ENCODE data around the gene ASB10. TPM values are rescaled to one million over a fixed set of nuclear protein-coding genes. Genes with fewer than 3 reads are reported as not detected.

Gene ASB10
- polyA plus RNA-seq, 2 of the 4 experiments (the other 2 are of a cell fraction), result not detected

DNA sequence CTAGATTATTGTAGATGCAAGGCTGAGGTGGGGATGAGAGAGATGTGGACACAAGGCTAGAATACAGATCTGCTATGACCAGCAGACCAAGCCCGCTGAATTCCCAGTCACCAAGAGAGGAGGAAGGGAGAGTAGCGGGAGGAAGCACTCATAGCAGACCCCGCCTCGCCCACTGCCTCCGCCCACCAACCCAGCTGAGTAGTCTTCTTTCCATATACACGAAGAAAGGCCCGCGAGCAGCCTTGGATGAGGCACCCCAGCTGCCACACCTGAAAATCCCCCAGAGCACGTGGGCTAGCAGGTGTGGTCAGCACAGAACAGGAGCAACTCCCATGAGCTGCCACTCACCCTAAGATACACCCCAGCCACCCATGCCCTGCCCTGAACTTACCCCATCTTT is 31.1 kb upstream of the ASB10 start:
- Histone ChIP-seq H3K9me3 (no peaks in the 10 kb centered on the region), H3K4me1 (no peaks in the 10 kb centered on the region), H3K27ac (no peak overlapping the region), H3K4me2 (no peak overlapping the region), H3K4me3 (no peak overlapping the region)
- DNase-seq (ENCODE audit: low read depth in 1 of 2, low spot score in 1 of 2), result no peak
- 94% methylated on average over 9 of the region's 9 CpGs for WGBS (ENCODE audit: missing lambda C conversion rate)
- no peak for ATAC-seq
- no peak for FAIRE-seq
- TF ChIP-seq BHLHE40 (IDR thresholded peaks at IDR 0.05; ENCODE audit: low read depth, low read length) (no peak), CEBPB (IDR thresholded peaks at IDR 0.05) (no peak), CBX8 (IDR thresholded peaks at IDR 0.05) (no peak), SMC3 (IDR thresholded peaks at IDR 0.05) (no peak), EP300 (IDR thresholded peaks at IDR 0.05) (no peak), CBX2 (IDR thresholded peaks at IDR 0.05; ENCODE audit: borderline replicate concordance, low read depth) (no peak), MAFK (IDR thresholded peaks at IDR 0.05; ENCODE audit: partially characterized antibody) (no peak), PHF8 (IDR thresholded peaks at IDR 0.05; ENCODE audit: borderline replicate concordance, low read depth) (no peak), GATA3 (IDR thresholded peaks at IDR 0.05; ENCODE audit: borderline replicate concordance) (no peak), HEYL (CRISPR knock-in tag; IDR thresholded peaks at IDR 0.05) (no peak), ZFP36 (IDR thresholded peaks at IDR 0.05; ENCODE audit: borderline replicate concordance, partially characterized antibody) (no peak), HOXB5 (CRISPR knock-in tag; IDR thresholded peaks at IDR 0.05) (no peak)
- TF ChIP-seq, protein P1, sequence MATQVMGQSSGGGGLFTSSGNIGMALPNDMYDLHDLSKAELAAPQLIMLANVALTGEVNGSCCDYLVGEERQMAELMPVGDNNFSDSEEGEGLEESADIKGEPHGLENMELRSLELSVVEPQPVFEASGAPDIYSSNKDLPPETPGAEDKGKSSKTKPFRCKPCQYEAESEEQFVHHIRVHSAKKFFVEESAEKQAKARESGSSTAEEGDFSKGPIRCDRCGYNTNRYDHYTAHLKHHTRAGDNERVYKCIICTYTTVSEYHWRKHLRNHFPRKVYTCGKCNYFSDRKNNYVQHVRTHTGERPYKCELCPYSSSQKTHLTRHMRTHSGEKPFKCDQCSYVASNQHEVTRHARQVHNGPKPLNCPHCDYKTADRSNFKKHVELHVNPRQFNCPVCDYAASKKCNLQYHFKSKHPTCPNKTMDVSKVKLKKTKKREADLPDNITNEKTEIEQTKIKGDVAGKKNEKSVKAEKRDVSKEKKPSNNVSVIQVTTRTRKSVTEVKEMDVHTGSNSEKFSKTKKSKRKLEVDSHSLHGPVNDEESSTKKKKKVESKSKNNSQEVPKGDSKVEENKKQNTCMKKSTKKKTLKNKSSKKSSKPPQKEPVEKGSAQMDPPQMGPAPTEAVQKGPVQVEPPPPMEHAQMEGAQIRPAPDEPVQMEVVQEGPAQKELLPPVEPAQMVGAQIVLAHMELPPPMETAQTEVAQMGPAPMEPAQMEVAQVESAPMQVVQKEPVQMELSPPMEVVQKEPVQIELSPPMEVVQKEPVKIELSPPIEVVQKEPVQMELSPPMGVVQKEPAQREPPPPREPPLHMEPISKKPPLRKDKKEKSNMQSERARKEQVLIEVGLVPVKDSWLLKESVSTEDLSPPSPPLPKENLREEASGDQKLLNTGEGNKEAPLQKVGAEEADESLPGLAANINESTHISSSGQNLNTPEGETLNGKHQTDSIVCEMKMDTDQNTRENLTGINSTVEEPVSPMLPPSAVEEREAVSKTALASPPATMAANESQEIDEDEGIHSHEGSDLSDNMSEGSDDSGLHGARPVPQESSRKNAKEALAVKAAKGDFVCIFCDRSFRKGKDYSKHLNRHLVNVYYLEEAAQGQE (IDR thresholded peaks at IDR 0.05), result no peak
- TF ChIP-seq, protein P2, sequence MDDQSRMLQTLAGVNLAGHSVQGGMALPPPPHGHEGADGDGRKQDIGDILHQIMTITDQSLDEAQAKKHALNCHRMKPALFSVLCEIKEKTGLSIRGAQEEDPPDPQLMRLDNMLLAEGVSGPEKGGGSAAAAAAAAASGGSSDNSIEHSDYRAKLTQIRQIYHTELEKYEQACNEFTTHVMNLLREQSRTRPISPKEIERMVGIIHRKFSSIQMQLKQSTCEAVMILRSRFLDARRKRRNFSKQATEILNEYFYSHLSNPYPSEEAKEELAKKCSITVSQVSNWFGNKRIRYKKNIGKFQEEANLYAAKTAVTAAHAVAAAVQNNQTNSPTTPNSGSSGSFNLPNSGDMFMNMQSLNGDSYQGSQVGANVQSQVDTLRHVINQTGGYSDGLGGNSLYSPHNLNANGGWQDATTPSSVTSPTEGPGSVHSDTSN (IDR thresholded peaks at IDR 0.05), result no peak
- CTCF ChIA-PET, result interaction anchor here (0.7 to 2.5 kb wide), 6 partner anchors 9 to 97 kb away, joined by 3 to 6 read pairs (median 3); partner anchors contain the start of gene ABCF2
- POLR2A ChIA-PET, result interaction anchor here (1.3 kb wide), 1 partner anchor 9 kb away, joined by 3 read pairs; the partner anchor contains the start of gene ABCF2

DNA sequence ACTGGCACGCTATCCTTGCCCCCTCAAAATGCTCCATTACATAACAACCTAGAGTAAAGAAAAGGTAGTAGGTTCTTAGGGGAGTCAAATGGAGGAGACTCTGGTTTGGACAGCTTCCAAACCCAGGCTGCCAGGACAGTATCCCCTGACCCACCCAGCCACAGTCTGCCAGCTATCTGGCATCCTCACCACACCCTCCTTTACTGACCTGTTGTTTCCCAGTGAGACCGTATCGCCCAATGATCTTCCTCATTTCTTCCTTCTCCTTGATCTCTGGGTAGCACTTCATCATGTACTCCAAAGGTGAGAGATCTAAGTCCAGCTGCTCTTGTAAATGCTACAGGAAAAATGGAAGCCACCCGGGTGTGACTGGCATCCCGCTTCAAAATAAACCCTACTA is 28.3 kb upstream of the ASB10 start:
- no peak overlapping the region for H3K4me3 ChIP-seq
- H3K9me3 ChIP-seq, result no peaks in the 10 kb centered on the region
- ATAC-seq (no peak), DNase-seq (ENCODE audit: low read depth in 1 of 2, low spot score in 1 of 2) (no peak), FAIRE-seq (no peak)
- H3K4me2 ChIP-seq, result no peak overlapping the region
- WGBS (ENCODE audit: missing lambda C conversion rate), result 98% methylated on average over 5 of the region's 5 CpGs
- no peak overlapping the region for H3K27ac ChIP-seq
- TF ChIP-seq HDAC2 (IDR thresholded peaks at IDR 0.05) (no peak), JUN (IDR thresholded peaks at IDR 0.05) (no peak), RCOR1 (IDR thresholded peaks at IDR 0.05; ENCODE audit: low read depth, low read length) (no peak), CEBPB (IDR thresholded peaks at IDR 0.05) (no peak), TP53 (CRISPR knock-in tag; IDR thresholded peaks at IDR 0.05) (no peak), ZC3H11A (IDR thresholded peaks at IDR 0.05) (no peak), CBX2 (IDR thresholded peaks at IDR 0.05; ENCODE audit: borderline replicate concordance, low read depth) (no peak), NFE2L2 (conservative IDR thresholded peaks at IDR 0.05; ENCODE audit: low read length) (no peak), EHMT2 (IDR thresholded peaks at IDR 0.05; ENCODE audit: low read depth) (no peak)
- TF ChIP-seq, protein P2 (IDR thresholded peaks at IDR 0.05), result no peak
- H3K4me1 ChIP-seq, result no peaks in the 10 kb centered on the region
- POLR2A ChIA-PET, result no interaction called here
- CTCF ChIA-PET, result interaction anchor here (1.3 kb wide), 1 partner anchor 8 kb away, joined by 6 read pairs; no protein-coding TSS in a partner anchor

Measured in A549 (cell line).